HepG2 (cell line): ENCODE results near the gene ATP10D.

Experiments used
- BCL6 ChIP-seq: IDR thresholded peaks from 2 replicates; pipeline ENCODE4 v1.6.1; 2016; ENCODE audit warnings: missing genetic modification reagents, missing compliant biosample characterization
- EZH2 ChIP-seq: conservative IDR thresholded peaks from 2 replicates; pipeline ENCODE4 v1.6.1; 2012; ENCODE audit warnings: mild to moderate bottlenecking, low read depth, low read length, moderate library complexity
- IKZF4 ChIP-seq: sonication (generic); formaldehyde crosslinking; IDR thresholded peaks from 2 replicates; pipeline ENCODE4 v1.5.1; 2020; ENCODE audit warnings: borderline replicate concordance, mild to moderate bottlenecking, low read depth, missing genetic modification reagents; ENCODE audit errors: not compliant biosample characterization
- KAT8 ChIP-seq: IDR thresholded peaks from 2 replicates; pipeline ENCODE4 v1.6.1; 2016; ENCODE audit warnings: missing genetic modification reagents, missing compliant biosample characterization
- POLR2A ChIP-seq, 2 experiments: IDR thresholded peaks; 2 replicates each; pipeline ENCODE4 v1.6.1; 2011; ENCODE audit warnings: low read depth in 2 of 2, low read length in 2 of 2, mild to moderate bottlenecking in 1 of 2, moderate library complexity in 1 of 2; ENCODE audit not compliant: insufficient read depth in 1 of 2
- TAF1 ChIP-seq: sonication (generic); formaldehyde crosslinking; IDR thresholded peaks from 2 replicates; pipeline ENCODE4 v1.4.0; 2020; ENCODE audit warnings: missing genetic modification reagents
- TCF12 ChIP-seq, 2 experiments: fragments of 450-650 bp in 1 of 2; sonication (generic) in 1 of 2; formaldehyde crosslinking in 1 of 2; IDR thresholded peaks; 2 replicates each; pipeline versions ENCODE4 v1.6.1 to v1.8.0; 2017 to 2022; ENCODE audit warnings: antibody characterized with exemption in 1 of 2, mild to moderate bottlenecking in 1 of 2, missing genetic modification reagents in 1 of 2, moderate library complexity in 1 of 2
- ZNF274 ChIP-seq: sonication (generic); formaldehyde crosslinking; IDR thresholded peaks from 2 replicates; pipeline ENCODE4 v1.5.1; 2020; ENCODE audit warnings: mild to moderate bottlenecking, missing genetic modification reagents
- TF ChIP-seq, protein P1 (sequence below): fragments of 450-650 bp; IDR thresholded peaks from 2 replicates; pipeline ENCODE4 v1.6.1; 2017; ENCODE audit warnings: mild to moderate bottlenecking
- TF ChIP-seq, protein P2 (sequence below): sonication (generic); formaldehyde crosslinking; IDR thresholded peaks from 2 replicates; pipeline ENCODE4 v1.5.0; 2020; ENCODE audit warnings: mild to moderate bottlenecking, missing genetic modification reagents, moderate library complexity
- TF ChIP-seq, protein P3 (sequence below): sonication (generic); formaldehyde crosslinking; IDR thresholded peaks from 2 replicates; pipeline ENCODE4 v1.8.1; 2023; ENCODE audit warnings: mild to moderate bottlenecking, moderate library complexity, missing genetic modification reagents
- TF ChIP-seq, protein P4 (sequence below): IDR thresholded peaks from 2 replicates; pipeline ENCODE4 v1.6.1; 2012; ENCODE audit warnings: inconsistent platforms

DNA sequence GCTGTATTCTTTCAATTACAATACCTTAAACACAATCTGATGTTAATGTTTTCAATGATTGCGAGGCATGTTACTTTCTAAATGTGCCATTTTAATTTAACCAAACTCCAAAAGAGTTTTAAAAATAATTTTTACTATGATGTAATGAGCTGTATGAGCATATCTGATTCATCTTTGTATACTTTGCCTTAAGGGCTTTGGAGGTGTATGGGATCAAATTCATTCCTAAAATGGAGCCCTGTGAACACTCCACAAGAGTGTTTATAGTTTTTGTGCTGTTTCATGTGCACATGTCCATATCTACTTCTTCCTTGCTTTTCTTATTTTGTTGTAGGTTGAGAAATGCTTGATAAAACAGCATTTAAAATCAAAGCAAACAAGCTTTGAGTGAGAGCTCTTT, 82.4 kb downstream of the ATP10D start:
- TF ChIP-seq, protein P1, sequence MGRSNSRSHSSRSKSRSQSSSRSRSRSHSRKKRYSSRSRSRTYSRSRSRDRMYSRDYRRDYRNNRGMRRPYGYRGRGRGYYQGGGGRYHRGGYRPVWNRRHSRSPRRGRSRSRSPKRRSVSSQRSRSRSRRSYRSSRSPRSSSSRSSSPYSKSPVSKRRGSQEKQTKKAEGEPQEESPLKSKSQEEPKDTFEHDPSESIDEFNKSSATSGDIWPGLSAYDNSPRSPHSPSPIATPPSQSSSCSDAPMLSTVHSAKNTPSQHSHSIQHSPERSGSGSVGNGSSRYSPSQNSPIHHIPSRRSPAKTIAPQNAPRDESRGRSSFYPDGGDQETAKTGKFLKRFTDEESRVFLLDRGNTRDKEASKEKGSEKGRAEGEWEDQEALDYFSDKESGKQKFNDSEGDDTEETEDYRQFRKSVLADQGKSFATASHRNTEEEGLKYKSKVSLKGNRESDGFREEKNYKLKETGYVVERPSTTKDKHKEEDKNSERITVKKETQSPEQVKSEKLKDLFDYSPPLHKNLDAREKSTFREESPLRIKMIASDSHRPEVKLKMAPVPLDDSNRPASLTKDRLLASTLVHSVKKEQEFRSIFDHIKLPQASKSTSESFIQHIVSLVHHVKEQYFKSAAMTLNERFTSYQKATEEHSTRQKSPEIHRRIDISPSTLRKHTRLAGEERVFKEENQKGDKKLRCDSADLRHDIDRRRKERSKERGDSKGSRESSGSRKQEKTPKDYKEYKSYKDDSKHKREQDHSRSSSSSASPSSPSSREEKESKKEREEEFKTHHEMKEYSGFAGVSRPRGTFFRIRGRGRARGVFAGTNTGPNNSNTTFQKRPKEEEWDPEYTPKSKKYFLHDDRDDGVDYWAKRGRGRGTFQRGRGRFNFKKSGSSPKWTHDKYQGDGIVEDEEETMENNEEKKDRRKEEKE = no peak
- TF ChIP-seq, protein P2, sequence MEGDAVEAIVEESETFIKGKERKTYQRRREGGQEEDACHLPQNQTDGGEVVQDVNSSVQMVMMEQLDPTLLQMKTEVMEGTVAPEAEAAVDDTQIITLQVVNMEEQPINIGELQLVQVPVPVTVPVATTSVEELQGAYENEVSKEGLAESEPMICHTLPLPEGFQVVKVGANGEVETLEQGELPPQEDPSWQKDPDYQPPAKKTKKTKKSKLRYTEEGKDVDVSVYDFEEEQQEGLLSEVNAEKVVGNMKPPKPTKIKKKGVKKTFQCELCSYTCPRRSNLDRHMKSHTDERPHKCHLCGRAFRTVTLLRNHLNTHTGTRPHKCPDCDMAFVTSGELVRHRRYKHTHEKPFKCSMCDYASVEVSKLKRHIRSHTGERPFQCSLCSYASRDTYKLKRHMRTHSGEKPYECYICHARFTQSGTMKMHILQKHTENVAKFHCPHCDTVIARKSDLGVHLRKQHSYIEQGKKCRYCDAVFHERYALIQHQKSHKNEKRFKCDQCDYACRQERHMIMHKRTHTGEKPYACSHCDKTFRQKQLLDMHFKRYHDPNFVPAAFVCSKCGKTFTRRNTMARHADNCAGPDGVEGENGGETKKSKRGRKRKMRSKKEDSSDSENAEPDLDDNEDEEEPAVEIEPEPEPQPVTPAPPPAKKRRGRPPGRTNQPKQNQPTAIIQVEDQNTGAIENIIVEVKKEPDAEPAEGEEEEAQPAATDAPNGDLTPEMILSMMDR (CRISPR knock-in tag) = no peak
- no peak for TF ChIP-seq EZH2
- TF ChIP-seq IKZF4 = no peak
- TF ChIP-seq KAT8 (CRISPR knock-in tag) = no peak
- TF ChIP-seq, protein P3, sequence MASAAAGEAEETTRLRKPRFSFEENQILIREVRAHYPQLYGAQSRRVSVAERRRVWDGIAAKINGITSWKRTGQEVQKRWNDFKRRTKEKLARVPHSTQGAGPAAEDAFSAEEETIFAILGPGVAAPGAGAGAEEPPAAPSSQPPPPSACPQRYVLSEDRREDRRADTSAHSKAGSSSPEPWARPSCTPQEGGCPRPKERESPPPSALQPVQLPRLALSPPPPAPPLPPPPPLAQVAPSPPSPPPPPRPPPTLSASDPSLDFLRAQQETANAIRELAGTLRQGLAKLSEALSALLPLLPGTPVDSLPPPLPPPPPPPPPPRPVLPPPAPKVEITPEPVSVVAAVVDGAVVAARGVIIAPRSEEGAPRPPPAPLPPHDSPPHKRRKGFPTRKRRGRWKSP (CRISPR knock-in tag) = no peak
- TF ChIP-seq TAF1 (CRISPR knock-in tag) = no peak
- TF ChIP-seq ZNF274 = no peak
- no peak for TF ChIP-seq TCF12 (IDR thresholded peaks at IDR 0.05)
- no peak for TF ChIP-seq TCF12 (CRISPR knock-in tag; IDR thresholded peaks at IDR 0.05)
- TF ChIP-seq, protein P4, sequence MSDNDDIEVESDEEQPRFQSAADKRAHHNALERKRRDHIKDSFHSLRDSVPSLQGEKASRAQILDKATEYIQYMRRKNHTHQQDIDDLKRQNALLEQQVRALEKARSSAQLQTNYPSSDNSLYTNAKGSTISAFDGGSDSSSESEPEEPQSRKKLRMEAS = no peak
- TF ChIP-seq BCL6 (CRISPR knock-in tag) = no peak
- TF ChIP-seq POLR2A (IDR thresholded peaks at IDR 0.05; ENCODE audit: insufficient read depth in 1 of 2, low read depth in 2 of 2, low read length in 2 of 2) = no peak
